HepG2 (cell line): ENCODE results near the gene ARSB.

ENCODE experiments used
- CTCF ChIP-seq: sonication (generic); formaldehyde crosslinking; IDR thresholded peaks from 2 replicates; pipeline ENCODE4 v1.5.0; 2020; ENCODE audit warnings: mild to moderate bottlenecking, missing genetic modification reagents, moderate library complexity
- FOXO1 ChIP-seq: sonication (generic); formaldehyde crosslinking; IDR thresholded peaks from 2 replicates; pipeline ENCODE4 v1.4.0; 2020; ENCODE audit warnings: missing genetic modification reagents
- GRHL1 ChIP-seq: sonication (generic); formaldehyde crosslinking; conservative IDR thresholded peaks from 2 replicates; pipeline ENCODE4 v1.8.0; 2022; ENCODE audit warnings: missing genetic modification reagents
- NCOA5 ChIP-seq: sonication (generic); formaldehyde crosslinking; IDR thresholded peaks from 2 replicates; pipeline ENCODE4 v1.4.0; 2020; ENCODE audit warnings: missing genetic modification reagents
- POLR2A ChIP-seq, 2 experiments: IDR thresholded peaks; 2 replicates each; pipeline ENCODE4 v1.6.1; 2011; ENCODE audit warnings: low read depth in 2 of 2, low read length in 2 of 2, mild to moderate bottlenecking in 1 of 2, moderate library complexity in 1 of 2; ENCODE audit not compliant: insufficient read depth in 1 of 2
- SP1 ChIP-seq, 2 experiments: fragments of 450-650 bp in 1 of 2; sonication (generic) in 1 of 2; formaldehyde crosslinking in 1 of 2; IDR thresholded peaks; 2 replicates each; pipeline versions ENCODE4 v1.4.0 to v1.6.1; 2016 to 2020; ENCODE audit warnings: missing genetic modification reagents in 1 of 2
- TBL1XR1 ChIP-seq: fragments of 150-350 bp; IDR thresholded peaks from 2 replicates; pipeline ENCODE4 v1.6.1; 2014; ENCODE audit warnings: borderline replicate concordance, low read length; ENCODE audit not compliant: partially characterized antibody
- TGIF2 ChIP-seq: IDR thresholded peaks from 2 replicates; pipeline ENCODE4 v1.6.1; 2016; ENCODE audit warnings: control low read depth, missing compliant biosample characterization

GRCh38 chr5:78798673-78799029 is 186.5 kb downstream of the ARSB start:
- TF ChIP-seq SP1 (IDR thresholded peaks at IDR 0.05) (no peak), SP1 (CRISPR knock-in tag; IDR thresholded peaks at IDR 0.05) (no peak), GRHL1 (CRISPR knock-in tag) (no peak), TGIF2 (no peak), CTCF (CRISPR knock-in tag) (no peak), FOXO1 (CRISPR knock-in tag) (no peak), TBL1XR1 (no peak), NCOA5 (CRISPR knock-in tag) (no peak), POLR2A (IDR thresholded peaks at IDR 0.05; ENCODE audit: insufficient read depth in 1 of 2, low read depth in 2 of 2, low read length in 2 of 2) (no peak)
